Peyer's patch (tissue), 4 donors: Measurements from ENCODE around the gene SGO2. TPM values are rescaled to one million over a fixed set of nuclear protein-coding genes. Genes with fewer than 3 reads are reported as not detected.

Experiments used
- DNase-seq, 3 donors: peaks; one replicate each; pipeline ENCODE4 v3.0.0-alpha.2; 2017 to 2019
- H3K27ac ChIP-seq, 4 donors: fragments of 200-600 bp; sonication (generic); one replicate each; pipeline ENCODE4 v1.5.1; 2016 to 2019
- H3K27me3 ChIP-seq, 2 donors: fragments of 200-600 bp; sonication (generic); one replicate each; pipeline ENCODE4 v1.5.1; 2019
- H3K36me3 ChIP-seq, 3 donors: fragments of 200-600 bp; sonication (generic); one replicate each; pipeline ENCODE4 v1.5.1; 2016 to 2019
- H3K4me1 ChIP-seq, 4 donors: fragments of 200-600 bp; sonication (generic); one replicate each; pipeline ENCODE4 v1.5.1; 2016 to 2019
- H3K4me3 ChIP-seq, 4 donors: fragments of 200-600 bp; sonication (generic); 1 replicate in 3 of 4; 2 replicates in 1 of 4; pipeline ENCODE4 v1.5.1; 2016 to 2019; ENCODE audit warnings: mild to moderate bottlenecking in 1 of 4
- H3K9me3 ChIP-seq, 4 donors: fragments of 200-600 bp; sonication (generic); one replicate each; pipeline ENCODE4 v1.5.1; 2016 to 2019; ENCODE audit warnings: mild to moderate bottlenecking in 1 of 4
- POLR2A ChIP-seq, 2 donors: fragments of 450-650 bp; IDR thresholded peaks; one replicate each; pipeline ENCODE4 v1.5.1; 2017; ENCODE audit warnings: antibody characterized with exemption in 2 of 2, mild to moderate bottlenecking in 2 of 2, moderate library complexity in 2 of 2
- total RNA-seq, 4 donors: library from RNA; depleted of rRNA; stranded (reverse); fragments of >200 nt; gene quantifications; one replicate each; pipeline ENCODE4 v1.1.0, GENCODE V29; 2016
- TF ChIP-seq, protein P1 (sequence below), 6 experiments: fragments of 450-650 bp in 4 of 6; fragments of 200-600 bp in 2 of 6; sonication (generic) in 1 of 6; IDR thresholded peaks; one replicate each; pipeline ENCODE4 v1.5.1; 2017 to 2019; ENCODE audit warnings: antibody characterized with exemption in 6 of 6, mild to moderate bottlenecking in 3 of 6, moderate library complexity in 1 of 6

SGO2 gene
- total RNA-seq, 4 donors from 2014 or later, result 2.5 to 10.0 (median 6.7) TPM

DNA sequence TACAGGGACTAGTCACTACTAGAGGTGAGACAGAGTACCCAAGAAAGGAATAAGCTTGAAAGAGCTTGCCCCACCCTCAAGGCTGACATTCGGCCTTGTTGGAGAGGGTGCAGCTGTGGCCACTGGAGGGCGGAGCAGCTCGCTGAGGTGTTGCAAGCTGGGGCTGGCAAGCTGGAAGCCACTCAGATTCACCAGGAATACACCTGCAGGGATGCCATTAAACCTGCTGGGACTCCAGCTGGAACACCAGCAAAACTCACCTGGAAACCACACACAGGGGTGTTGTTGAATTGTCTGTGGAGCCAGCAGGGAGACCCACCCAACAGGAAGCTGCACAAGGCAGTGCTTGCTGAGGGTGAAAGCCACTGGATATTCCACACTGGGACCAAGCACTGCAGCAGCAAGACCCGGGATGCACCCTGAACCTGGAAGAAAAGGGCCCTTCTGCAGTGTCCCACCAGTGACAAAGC, 42.2 kb upstream of the SGO2 start:
- H3K27me3 ChIP-seq, result no peaks in the 10 kb centered on the region
- peak in 2 of 3 donors; percentile 75 to 77 for DNase-seq
- no peak overlapping the region for H3K4me3 ChIP-seq
- H3K27ac ChIP-seq, result no peak overlapping the region
- no peaks in the 10 kb centered on the region for H3K4me1 ChIP-seq
- no peak for TF ChIP-seq POLR2A (IDR thresholded peaks at IDR 0.05)
- TF ChIP-seq, protein P1, sequence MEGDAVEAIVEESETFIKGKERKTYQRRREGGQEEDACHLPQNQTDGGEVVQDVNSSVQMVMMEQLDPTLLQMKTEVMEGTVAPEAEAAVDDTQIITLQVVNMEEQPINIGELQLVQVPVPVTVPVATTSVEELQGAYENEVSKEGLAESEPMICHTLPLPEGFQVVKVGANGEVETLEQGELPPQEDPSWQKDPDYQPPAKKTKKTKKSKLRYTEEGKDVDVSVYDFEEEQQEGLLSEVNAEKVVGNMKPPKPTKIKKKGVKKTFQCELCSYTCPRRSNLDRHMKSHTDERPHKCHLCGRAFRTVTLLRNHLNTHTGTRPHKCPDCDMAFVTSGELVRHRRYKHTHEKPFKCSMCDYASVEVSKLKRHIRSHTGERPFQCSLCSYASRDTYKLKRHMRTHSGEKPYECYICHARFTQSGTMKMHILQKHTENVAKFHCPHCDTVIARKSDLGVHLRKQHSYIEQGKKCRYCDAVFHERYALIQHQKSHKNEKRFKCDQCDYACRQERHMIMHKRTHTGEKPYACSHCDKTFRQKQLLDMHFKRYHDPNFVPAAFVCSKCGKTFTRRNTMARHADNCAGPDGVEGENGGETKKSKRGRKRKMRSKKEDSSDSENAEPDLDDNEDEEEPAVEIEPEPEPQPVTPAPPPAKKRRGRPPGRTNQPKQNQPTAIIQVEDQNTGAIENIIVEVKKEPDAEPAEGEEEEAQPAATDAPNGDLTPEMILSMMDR (IDR thresholded peaks at IDR 0.05), result peak in 4 of 6 experiments; percentile 31 to 69 (median 62)
- no peaks in the 10 kb centered on the region for H3K9me3 ChIP-seq
- peaks cover 0 to 7% (median 0%) of the 10 kb centered on the region in 3 donors for H3K36me3 ChIP-seq

DNA sequence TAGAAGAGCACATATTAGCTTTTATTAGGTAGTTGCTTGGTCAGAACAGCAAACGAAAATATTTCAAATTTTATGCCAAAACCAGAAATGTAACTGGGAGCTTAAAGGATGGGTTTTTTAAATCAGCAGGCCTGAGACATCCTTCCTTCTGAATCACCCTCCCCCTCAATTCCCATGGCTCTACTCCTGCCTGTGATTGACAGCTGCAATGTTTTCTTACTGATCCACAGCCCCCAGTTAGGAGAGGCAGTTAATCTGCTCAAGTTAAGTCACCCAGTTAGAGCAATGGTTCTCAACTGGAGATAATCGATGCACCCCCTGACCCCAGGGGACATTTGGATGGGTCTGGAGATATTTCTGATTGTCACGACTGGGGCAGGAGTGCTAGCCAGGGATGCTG, 41.1 kb upstream of the SGO2 start:
- TF ChIP-seq, protein P1 (IDR thresholded peaks at IDR 0.05), result no peak
- TF ChIP-seq POLR2A (IDR thresholded peaks at IDR 0.05), result no peak
- H3K9me3 ChIP-seq, result no peaks in the 10 kb centered on the region
- H3K27ac ChIP-seq, result no peak overlapping the region
- no peaks in the 10 kb centered on the region for H3K4me1 ChIP-seq
- no peak for DNase-seq
- H3K4me3 ChIP-seq, result no peak overlapping the region
- H3K36me3 ChIP-seq, result peaks cover 0 to 7% (median 2%) of the 10 kb centered on the region in 3 donors
- no peaks in the 10 kb centered on the region for H3K27me3 ChIP-seq

DNA sequence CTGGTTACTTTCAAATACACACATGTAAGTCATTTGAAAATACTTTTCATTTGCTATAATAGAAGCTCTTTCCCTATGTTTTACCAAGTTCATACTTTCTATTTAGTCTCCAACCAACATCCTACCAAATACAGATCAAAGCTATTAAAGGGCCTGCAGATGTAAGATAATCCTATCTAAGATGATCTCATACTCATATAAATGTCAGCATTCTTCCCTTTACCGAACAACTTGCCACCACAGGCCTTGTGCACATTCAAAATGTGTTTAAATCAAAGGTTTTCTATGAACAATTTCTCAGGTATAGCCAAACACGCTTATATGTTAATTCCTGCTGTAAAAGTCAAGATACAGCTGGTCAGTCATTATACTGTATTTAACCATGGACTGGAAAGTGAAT, 39.5 kb upstream of the SGO2 start:
- H3K36me3 ChIP-seq, result peaks cover 0 to 23% (median 2%) of the 10 kb centered on the region in 3 donors
- H3K4me3 ChIP-seq, result no peak overlapping the region
- no peaks in the 10 kb centered on the region for H3K27me3 ChIP-seq
- no peak for DNase-seq
- H3K27ac ChIP-seq, result no peak overlapping the region
- no peaks in the 10 kb centered on the region for H3K4me1 ChIP-seq
- no peaks in the 10 kb centered on the region for H3K9me3 ChIP-seq
- no peak for TF ChIP-seq POLR2A (IDR thresholded peaks at IDR 0.05)
- TF ChIP-seq, protein P1 (IDR thresholded peaks at IDR 0.05), result no peak

DNA sequence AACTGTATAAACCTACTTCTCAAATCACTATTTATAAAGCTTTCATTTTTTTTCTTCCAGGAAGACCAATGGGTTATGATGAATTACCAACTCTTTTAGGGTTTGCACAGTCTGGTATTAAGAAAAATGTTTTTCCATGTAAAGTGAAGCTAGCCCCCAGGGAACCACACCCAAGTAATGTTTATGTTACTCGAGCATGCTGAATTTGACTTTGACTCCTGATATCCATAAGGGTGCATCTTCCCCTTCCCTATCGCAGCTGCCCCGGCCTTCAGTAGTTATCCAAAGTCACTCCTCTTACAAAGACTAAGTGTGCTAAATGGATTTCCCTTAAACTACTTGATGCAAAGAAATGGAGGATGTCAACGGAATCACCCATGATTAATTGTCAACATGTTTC, 37.8 kb upstream of the SGO2 start:
- no peak overlapping the region for H3K27ac ChIP-seq

DNA sequence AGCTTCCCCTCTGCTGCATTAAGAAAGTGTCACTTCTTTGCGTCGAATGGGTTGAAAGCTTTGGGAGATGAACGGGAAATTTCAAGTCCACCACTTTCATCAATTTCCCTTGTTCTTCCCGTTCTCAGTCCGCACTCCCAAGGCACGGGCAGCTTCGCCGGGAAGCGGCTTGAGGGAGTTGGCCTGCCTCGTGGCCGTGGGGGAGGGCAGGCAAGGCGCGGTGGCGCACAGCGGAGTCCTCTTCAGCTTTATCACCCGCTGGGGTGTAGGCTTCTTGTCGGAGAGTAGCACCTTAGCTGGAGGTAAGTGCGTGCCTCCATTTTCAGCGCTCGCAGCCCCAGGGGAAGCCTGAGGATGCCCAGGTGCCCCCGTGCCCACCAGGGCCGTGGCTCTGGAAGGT, 36.0 kb upstream of the SGO2 start:
- H3K27me3 ChIP-seq, result no peaks in the 10 kb centered on the region
- TF ChIP-seq, protein P1 (IDR thresholded peaks at IDR 0.05), result no peak
- no peak for TF ChIP-seq POLR2A (IDR thresholded peaks at IDR 0.05)
- no peak overlapping the region for H3K27ac ChIP-seq
- peaks cover 0 to 54% (median 2%) of the 10 kb centered on the region in 3 donors for H3K36me3 ChIP-seq
- H3K9me3 ChIP-seq, result no peaks in the 10 kb centered on the region
- H3K4me3 ChIP-seq, result no peak overlapping the region
- DNase-seq, result peak in 1 of 3 donors; percentile 34
- H3K4me1 ChIP-seq, result no peaks in the 10 kb centered on the region

More for the DNA sequence above, 37.8 kb upstream of the SGO2 start:
- no peaks in the 10 kb centered on the region for H3K4me1 ChIP-seq
- DNase-seq, result no peak
- no peaks in the 10 kb centered on the region for H3K9me3 ChIP-seq
- no peaks in the 10 kb centered on the region for H3K27me3 ChIP-seq
- no peak overlapping the region for H3K4me3 ChIP-seq
- H3K36me3 ChIP-seq, result peaks cover 0 to 38% (median 2%) of the 10 kb centered on the region in 3 donors
- TF ChIP-seq POLR2A (IDR thresholded peaks at IDR 0.05), result no peak
- TF ChIP-seq, protein P1 (IDR thresholded peaks at IDR 0.05), result no peak

DNA sequence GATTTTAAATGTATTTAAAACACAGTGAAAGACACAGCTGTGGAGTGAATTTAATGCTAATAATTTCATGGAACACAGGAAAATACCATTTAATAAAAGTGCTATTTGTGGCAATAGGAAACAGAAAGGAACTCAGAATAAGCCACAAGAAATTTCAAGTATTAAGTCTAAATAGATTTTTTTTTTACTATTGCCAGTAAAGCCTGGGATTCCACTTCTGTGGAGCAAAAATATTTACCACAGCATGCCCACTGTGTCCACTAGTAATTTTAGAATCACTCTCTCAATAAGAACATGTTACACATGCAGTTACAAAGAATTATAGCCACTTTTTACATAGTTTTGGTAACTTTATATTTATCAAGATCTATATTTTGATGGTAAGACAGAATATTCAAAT, 33.4 kb upstream of the SGO2 start:
- TF ChIP-seq, protein P1 (IDR thresholded peaks at IDR 0.05), result no peak
- no peak for TF ChIP-seq POLR2A (IDR thresholded peaks at IDR 0.05)
- no peak overlapping the region for H3K27ac ChIP-seq
- H3K27me3 ChIP-seq, result no peaks in the 10 kb centered on the region
- H3K9me3 ChIP-seq, result no peaks in the 10 kb centered on the region
- H3K36me3 ChIP-seq, result peaks cover 0 to 71% (median 2%) of the 10 kb centered on the region in 3 donors
- DNase-seq, result no peak
- no peak overlapping the region for H3K4me3 ChIP-seq
- H3K4me1 ChIP-seq, result no peaks in the 10 kb centered on the region
